Measurements from ENCODE around the gene FABP2.

FABP2 gene

DNA sequence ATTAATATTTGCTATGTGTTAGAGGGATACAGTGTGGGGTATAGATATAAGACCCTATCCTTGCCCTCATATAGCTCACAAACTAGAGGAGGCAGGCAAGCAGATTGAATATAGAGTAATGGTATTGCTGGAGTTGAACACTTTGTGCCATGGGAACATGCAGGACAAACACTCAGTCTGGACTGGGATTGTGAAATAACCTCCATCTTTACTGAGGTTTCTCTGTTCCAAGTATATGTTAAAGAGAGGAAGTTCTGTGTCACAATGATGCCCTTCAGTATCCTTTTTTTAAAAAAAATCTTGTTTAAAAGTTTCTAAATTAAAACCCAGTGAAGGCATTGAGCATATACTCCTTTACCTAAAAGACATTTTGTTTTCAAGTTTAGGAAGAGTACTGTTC lies 8.7 kb downstream of the FABP2 start:
- TF ChIP-seq, protein P1, sequence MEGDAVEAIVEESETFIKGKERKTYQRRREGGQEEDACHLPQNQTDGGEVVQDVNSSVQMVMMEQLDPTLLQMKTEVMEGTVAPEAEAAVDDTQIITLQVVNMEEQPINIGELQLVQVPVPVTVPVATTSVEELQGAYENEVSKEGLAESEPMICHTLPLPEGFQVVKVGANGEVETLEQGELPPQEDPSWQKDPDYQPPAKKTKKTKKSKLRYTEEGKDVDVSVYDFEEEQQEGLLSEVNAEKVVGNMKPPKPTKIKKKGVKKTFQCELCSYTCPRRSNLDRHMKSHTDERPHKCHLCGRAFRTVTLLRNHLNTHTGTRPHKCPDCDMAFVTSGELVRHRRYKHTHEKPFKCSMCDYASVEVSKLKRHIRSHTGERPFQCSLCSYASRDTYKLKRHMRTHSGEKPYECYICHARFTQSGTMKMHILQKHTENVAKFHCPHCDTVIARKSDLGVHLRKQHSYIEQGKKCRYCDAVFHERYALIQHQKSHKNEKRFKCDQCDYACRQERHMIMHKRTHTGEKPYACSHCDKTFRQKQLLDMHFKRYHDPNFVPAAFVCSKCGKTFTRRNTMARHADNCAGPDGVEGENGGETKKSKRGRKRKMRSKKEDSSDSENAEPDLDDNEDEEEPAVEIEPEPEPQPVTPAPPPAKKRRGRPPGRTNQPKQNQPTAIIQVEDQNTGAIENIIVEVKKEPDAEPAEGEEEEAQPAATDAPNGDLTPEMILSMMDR (IDR thresholded peaks at IDR 0.05; ENCODE audit: low read depth, low read length, missing control alignments) = no peak
- in situ Hi-C loops (cut with HindIII; ENCODE audit: low sequenced_read_pairs) = no loop called here

DNA sequence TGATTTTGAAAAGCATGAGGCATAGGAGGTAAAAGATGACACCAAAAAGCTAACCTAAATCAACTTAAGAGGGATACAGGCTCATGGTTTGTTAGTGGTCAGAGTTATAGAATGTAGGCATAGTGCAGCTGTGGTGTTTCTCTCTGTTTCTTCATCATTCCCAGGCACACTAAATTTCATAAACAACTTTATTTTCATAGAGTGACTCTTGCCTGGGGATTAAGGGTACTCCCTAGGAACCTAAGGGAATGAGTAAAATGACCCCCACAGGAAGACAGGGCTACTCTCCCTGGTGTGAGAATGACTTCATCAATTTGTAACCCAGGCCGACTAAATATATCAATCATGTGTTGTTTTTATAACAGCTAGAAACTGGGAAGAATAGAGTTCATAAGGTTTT lies 11.1 kb downstream of the FABP2 start:
- no peak for DNase-seq (ENCODE audit: low read depth)
- TF ChIP-seq, protein P1 (IDR thresholded peaks at IDR 0.05; ENCODE audit: low read depth, low read length, missing control alignments) = no peak
- in situ Hi-C loops (cut with HindIII; ENCODE audit: low sequenced_read_pairs) = no loop called here
- no peak overlapping the region for H3K4me3 ChIP-seq (ENCODE audit: low read depth, low read length)

More for the DNA sequence above, 8.7 kb downstream of the FABP2 start:
- DNase-seq (ENCODE audit: low read depth) = no peak
- H3K4me3 ChIP-seq (ENCODE audit: low read depth, low read length) = no peak overlapping the region

DNA sequence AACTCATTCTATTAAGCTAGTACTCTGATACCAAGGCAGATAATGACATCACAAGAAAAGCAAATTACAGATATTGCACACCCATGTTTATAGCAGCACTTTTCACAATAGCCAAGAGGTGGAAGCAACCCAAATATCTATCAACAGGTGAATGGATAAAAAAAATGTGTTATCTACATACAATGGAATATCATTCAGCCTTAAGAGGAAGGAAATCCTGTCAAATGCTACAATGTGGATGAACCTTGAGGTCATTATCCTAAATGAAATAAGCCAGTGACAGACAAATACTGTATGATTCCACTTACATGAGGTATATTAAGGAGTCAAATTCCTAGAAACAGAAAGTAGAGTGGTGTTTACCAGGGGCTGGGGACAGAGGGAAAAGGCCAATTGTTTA lies 14.3 kb downstream of the FABP2 start:
- TF ChIP-seq, protein P1 (IDR thresholded peaks at IDR 0.05; ENCODE audit: low read depth, low read length, missing control alignments) = no peak
- no peak overlapping the region for H3K4me3 ChIP-seq (ENCODE audit: low read depth, low read length)
- no peak for DNase-seq (ENCODE audit: low read depth)
- in situ Hi-C loops (cut with HindIII; ENCODE audit: low sequenced_read_pairs) = no loop called here

DNA sequence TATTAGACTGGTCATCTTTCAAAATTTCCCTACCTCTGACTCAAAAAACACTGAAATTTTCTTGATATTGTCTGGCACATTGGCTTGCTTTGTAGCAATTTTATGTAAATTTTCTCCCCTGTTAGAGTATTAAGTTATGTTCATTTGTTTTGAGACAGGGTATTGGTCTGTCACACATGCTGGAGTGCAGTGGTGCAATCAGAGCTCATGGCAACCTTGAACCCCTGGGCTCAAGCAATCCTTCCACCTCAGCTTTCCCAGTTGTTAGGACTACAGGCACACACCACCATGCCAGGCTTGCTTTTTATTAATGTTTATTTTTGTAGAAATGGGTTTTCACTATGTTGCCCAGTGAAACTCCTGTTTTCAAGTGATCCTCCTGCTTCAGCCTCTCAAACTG lies 17.5 kb downstream of the FABP2 start:
- in situ Hi-C loops (cut with HindIII; ENCODE audit: low sequenced_read_pairs) = no loop called here
- no peak for DNase-seq (ENCODE audit: low read depth)
- TF ChIP-seq, protein P1 (IDR thresholded peaks at IDR 0.05; ENCODE audit: low read depth, low read length, missing control alignments) = no peak
- no peak overlapping the region for H3K4me3 ChIP-seq (ENCODE audit: low read depth, low read length)

DNA sequence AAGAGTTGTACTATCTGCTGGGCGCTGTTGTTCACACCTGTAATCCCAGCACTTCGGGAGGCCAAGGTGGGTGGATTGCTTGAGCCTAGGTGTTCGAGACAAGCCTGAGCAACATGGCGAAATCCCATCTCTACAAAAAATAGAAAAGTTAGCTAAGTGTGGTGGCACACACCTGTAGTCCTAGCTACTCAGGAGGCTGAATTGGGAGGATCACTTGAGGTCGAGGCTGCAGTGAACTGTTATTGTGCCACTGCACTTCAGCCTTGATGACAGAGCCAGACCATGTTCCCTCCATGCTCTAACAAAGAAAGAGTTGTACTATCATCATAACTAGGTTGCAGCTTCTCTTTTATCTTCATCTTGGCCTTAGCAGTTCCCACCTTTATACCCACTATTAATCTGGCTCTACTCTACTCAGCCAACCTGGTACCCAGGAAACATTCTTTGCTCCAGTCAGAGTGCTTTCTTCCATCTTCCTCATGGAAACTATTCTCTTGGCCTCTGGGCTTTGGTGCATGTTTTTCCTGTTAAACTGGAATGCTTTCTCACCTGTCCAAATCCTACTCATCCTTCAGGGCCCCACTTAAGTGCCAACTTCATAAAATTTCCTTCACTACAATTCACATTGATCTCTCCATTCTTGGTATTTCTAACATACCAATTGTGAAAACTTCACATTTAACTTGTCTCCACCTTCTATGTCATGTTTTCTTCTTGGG lies 18.2 kb downstream of the FABP2 start:
- no peak for DNase-seq (ENCODE audit: low read depth)
- H3K4me3 ChIP-seq (ENCODE audit: low read depth, low read length) = no peak overlapping the region
- in situ Hi-C loops (cut with HindIII; ENCODE audit: low sequenced_read_pairs) = no loop called here

DNA sequence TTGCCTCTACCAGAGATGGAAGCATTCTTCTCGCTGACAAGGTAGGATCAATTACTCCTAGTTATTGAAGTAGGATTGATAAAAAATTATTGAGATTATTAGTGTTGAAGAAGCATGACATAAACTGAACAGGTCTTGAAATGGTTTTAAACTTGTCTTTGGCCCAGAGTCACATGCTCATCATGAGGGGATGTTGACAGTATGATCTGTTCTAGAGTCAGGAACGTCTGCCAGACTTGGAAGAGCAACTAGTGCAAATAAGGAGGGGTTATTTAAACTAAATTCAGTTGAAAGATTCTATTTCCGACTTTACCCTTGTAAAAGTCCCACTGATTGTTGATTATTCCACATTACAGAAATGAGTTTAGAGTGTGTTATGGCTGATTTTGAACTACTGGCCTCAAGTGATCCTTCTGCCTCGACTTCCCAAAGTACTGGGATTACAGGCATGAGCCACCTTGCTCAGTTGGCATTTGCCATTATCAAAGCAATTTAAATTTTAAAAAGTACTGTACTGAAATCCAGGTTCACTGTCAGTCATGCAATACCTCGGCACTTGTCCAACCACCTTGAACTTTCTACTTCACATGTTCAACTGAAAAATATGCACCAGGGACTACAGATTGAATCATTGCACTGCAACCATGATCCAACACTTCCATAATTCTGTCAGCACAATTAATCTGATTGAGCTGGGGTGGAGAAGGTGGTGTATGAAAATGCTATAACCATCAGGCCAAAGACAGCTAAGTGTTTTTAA lies 19.7 kb downstream of the FABP2 start:
- no peak overlapping the region for H3K4me3 ChIP-seq (ENCODE audit: low read depth, low read length)
- no peak for DNase-seq (ENCODE audit: low read depth)
- in situ Hi-C loops (cut with HindIII; ENCODE audit: low sequenced_read_pairs) = no loop called here
- TF ChIP-seq, protein P1 (IDR thresholded peaks at IDR 0.05; ENCODE audit: low read depth, low read length, missing control alignments) = no peak

More for the DNA sequence above, 18.2 kb downstream of the FABP2 start:
- TF ChIP-seq, protein P1 (IDR thresholded peaks at IDR 0.05; ENCODE audit: low read depth, low read length, missing control alignments) = no peak

All from astrocyte of the cerebellum (primary cell).